GM12878 (cell line): ENCODE data around the gene FOSB. TPM values are rescaled to one million over a fixed set of nuclear protein-coding genes. Genes with fewer than 3 reads are reported as not detected.

ENCODE experiments used
- CBX5 ChIP-seq: sonication (generic); IDR thresholded peaks from 2 replicates; pipeline ENCODE4 v1.6.1; 2016; ENCODE audit warnings: low read depth, moderate library complexity, mild to moderate bottlenecking, inconsistent platforms
- CEBPZ ChIP-seq: fragments of 150-350 bp; IDR thresholded peaks from 2 replicates; pipeline ENCODE4 v1.6.1; 2016; ENCODE audit warnings: low read depth, low read length
- E2F4 ChIP-seq: IDR thresholded peaks from 2 replicates; pipeline ENCODE4 v1.6.1; 2012; ENCODE audit warnings: low read depth, low read length, improper control_type of control experiment
- E4F1 ChIP-seq: fragments of 450-650 bp; IDR thresholded peaks from 2 replicates; pipeline ENCODE4 v1.6.1; 2018; ENCODE audit warnings: borderline replicate concordance, mild to moderate bottlenecking; ENCODE audit not compliant: partially characterized antibody
- EED ChIP-seq: sonication (generic); IDR thresholded peaks from 2 replicates; pipeline ENCODE4 v1.6.1; 2016; ENCODE audit warnings: antibody characterized with exemption, low read depth
- ELK1 ChIP-seq: IDR thresholded peaks from 2 replicates; pipeline ENCODE4 v1.6.1; 2012; ENCODE audit warnings: low read depth, low read length, improper control_type of control experiment
- FOXK2 ChIP-seq: fragments of 450-650 bp; IDR thresholded peaks from 2 replicates; pipeline ENCODE4 v1.6.1; 2017; ENCODE audit warnings: mild to moderate bottlenecking, moderate library complexity
- IKZF1 ChIP-seq: fragments of 450-650 bp; conservative IDR thresholded peaks from 2 replicates; pipeline ENCODE4 v1.6.1; 2017; ENCODE audit warnings: antibody characterized with exemption, mild to moderate bottlenecking
- IKZF2 ChIP-seq, 2 experiments: fragments of 450-650 bp; IDR thresholded peaks; 2 replicates each; pipeline ENCODE4 v1.6.1; 2017; ENCODE audit warnings: mild to moderate bottlenecking in 2 of 2, moderate library complexity in 2 of 2
- NFIC ChIP-seq: IDR thresholded peaks from 2 replicates; pipeline ENCODE4 v1.6.1; 2012; ENCODE audit warnings: low read depth, mild to moderate bottlenecking, inconsistent platforms, low read length, moderate library complexity
- NFXL1 ChIP-seq: fragments of 450-650 bp; IDR thresholded peaks from 2 replicates; pipeline ENCODE4 v1.6.1; 2017; ENCODE audit warnings: antibody characterized with exemption, mild to moderate bottlenecking, borderline replicate concordance
- PKNOX1 ChIP-seq: fragments of 450-650 bp; IDR thresholded peaks from 2 replicates; pipeline ENCODE4 v1.6.1; 2016; ENCODE audit warnings: mild to moderate bottlenecking
- RAD51 ChIP-seq: fragments of 450-650 bp; IDR thresholded peaks from 2 replicates; pipeline ENCODE4 v1.6.1; 2016; ENCODE audit warnings: moderate library complexity, mild to moderate bottlenecking, inconsistent platforms
- SMARCA5 ChIP-seq: fragments of 450-650 bp; IDR thresholded peaks from 2 replicates; pipeline ENCODE4 v1.6.1; 2017; ENCODE audit warnings: mild to moderate bottlenecking
- SMC3 ChIP-seq: IDR thresholded peaks from 2 replicates; pipeline ENCODE4 v1.6.1; 2011; ENCODE audit warnings: low read length, improper control_type of control experiment, borderline replicate concordance
- YY1 ChIP-seq: IDR thresholded peaks from 2 replicates; pipeline ENCODE4 v1.6.1; 2011; ENCODE audit warnings: low read depth, mild to moderate bottlenecking, low read length
- polyA plus RNA-seq, 11 experiments: library from polyadenylated mRNA; depleted of rRNA in 4 of 11; unstranded in 6 of 11; stranded (reverse) in 5 of 11; fragments of >200 nt; fragmentation: Nextera tagmentation in 4 of 11; fragmentation: Illumina TruSeq in 1 of 11; extraction: Ambion mirVana in 4 of 11; extraction: Trizol in 1 of 11; gene quantifications; 1 replicate in 1 of 11; 2 replicates in 10 of 11; pipeline versions ENCODE4 v1.2.1 to v1.2.3, GENCODE V29; 2011 to 2016; ENCODE audit warnings: inconsistent platforms in 2 of 11, missing spikeins in 2 of 11, low read depth in 1 of 11
- total RNA-seq, 4 experiments: library from RNA; depleted of rRNA in 3 of 4; stranded (reverse); fragments of >200 nt in 3 of 4; fragmentation: Illumina TruSeq in 1 of 4; extraction: Trizol in 1 of 4; gene quantifications; 2 replicates each; pipeline versions ENCODE4 v1.2.1 to v1.2.3, GENCODE V29; 2013 to 2021
- TF ChIP-seq, protein P1 (sequence below): IDR thresholded peaks from 2 replicates; pipeline ENCODE4 v1.6.1; 2012; ENCODE audit warnings: low read depth, low read length, improper control_type of control experiment

Gene FOSB
- total and polyA plus RNA-seq, 10 of the 15 experiments (the other 5 are each of a cell fraction or from before 2014, with no cell fraction given) = 0.06 to 0.56 (median 0.26) TPM

DNA sequence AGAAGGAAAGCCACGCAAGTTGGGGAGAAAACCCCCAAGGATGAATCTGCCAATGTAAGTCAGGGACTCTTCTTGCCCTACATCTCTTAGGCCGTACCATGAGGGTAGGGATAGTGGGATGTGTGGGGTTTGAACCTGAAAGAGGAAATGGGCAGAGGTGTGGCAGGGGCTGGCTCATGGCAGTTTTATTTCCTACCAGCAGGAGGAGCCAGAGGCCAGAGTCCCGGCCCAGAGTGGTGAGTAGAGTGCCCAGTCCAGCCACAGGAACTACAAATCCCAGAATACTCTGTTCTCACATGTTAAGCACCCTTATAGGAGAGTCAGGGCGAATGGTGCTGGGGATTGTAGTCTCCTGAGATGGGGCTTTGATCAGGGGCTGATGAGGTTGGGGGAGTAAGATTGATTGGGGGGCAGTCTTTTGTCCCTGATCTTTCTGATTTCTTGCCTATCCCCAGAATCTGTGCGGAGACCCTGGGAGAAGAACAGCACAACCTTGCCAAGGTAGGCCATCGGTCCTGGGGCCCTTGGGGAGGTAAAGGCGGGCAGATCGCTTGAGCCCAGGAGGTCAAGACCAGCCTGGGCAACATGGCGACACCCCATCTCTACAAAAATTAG lies 56.0 kb downstream of the FOSB start (continued):
- no peak for TF ChIP-seq FOXK2
- TF ChIP-seq EED = no peak
- TF ChIP-seq ELK1 = no peak
- no peak for TF ChIP-seq SMARCA5
- TF ChIP-seq CEBPZ = no peak
- TF ChIP-seq NFXL1 = no peak
- peak; percentile 68 for TF ChIP-seq YY1
- no peak for TF ChIP-seq PKNOX1
- TF ChIP-seq RAD51 = no peak
- TF ChIP-seq, protein P1, sequence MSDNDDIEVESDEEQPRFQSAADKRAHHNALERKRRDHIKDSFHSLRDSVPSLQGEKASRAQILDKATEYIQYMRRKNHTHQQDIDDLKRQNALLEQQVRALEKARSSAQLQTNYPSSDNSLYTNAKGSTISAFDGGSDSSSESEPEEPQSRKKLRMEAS = peak; percentile 34; the same call in 1 of the 2 replicates
- TF ChIP-seq IKZF1 = peak; percentile 76
- peak; percentile 90 for TF ChIP-seq SMC3
- TF ChIP-seq NFIC = no peak
- TF ChIP-seq E2F4 = no peak
- TF ChIP-seq IKZF2 (IDR thresholded peaks at IDR 0.05) = peak in 1 of 2 experiments; percentile 58; a peak in 1 of 4 replicates
- peak; percentile 31; the same call in 1 of the 2 replicates for TF ChIP-seq CBX5
- TF ChIP-seq E4F1 = no peak
